ENCODE results near the gene TRAPPC11.

TRAPPC11 gene

GRCh38 chr4:183758758-183759447 lies 99.8 kb downstream of the TRAPPC11 start:
- no peak for DNase-seq
- no peak for TF ChIP-seq CTCF (IDR thresholded peaks at IDR 0.05)
- Mint-ChIP-seq H3K27ac (no peak overlapping the region), H3K4me1 (peaks cover 16% of the 10 kb centered on the region), H3K4me3 (no peak overlapping the region), H3K36me3 (ENCODE audit: low read depth) (no peaks in the 10 kb centered on the region), H3K9me3 (peaks cover 9% of the 10 kb centered on the region), H3K27me3 (ENCODE audit: low read depth, poor library complexity) (peaks cover 14% of the 10 kb centered on the region)

- Mint-ChIP-seq H3K4me1 (peaks cover 17% of the 10 kb centered on the region), H3K27me3 (ENCODE audit: low read depth, poor library complexity) (peaks cover 14% of the 10 kb centered on the region), H3K4me3 (no peak overlapping the region), H3K27ac (no peak overlapping the region), H3K36me3 (ENCODE audit: low read depth) (no peaks in the 10 kb centered on the region), H3K9me3 (peaks cover 4% of the 10 kb centered on the region)
- no peak for TF ChIP-seq CTCF (IDR thresholded peaks at IDR 0.05)
- no peak for DNase-seq
These were observed 101.2 kb downstream of the TRAPPC11 start for GRCh38 chr4:183760326-183760725.

All from nephron progenitor cell (in vitro differentiated cells).